Left forelimb (tissue), 1 donor: Measurements from ENCODE around the gene RUFY4.

Experiments used
- DNase-seq: peaks from one replicate; pipeline ENCODE4 v3.0.0-alpha.2; 2018; ENCODE audit warnings: low spot score

The RUFY4 gene

GRCh38 chr2:218060950-218061660 is 7.9 kb upstream of the RUFY4 start:
- DNase-seq = no peak

- no peak for DNase-seq
These were observed 5.6 kb upstream of the RUFY4 start for GRCh38 chr2:218063486-218063885.

GRCh38 chr2:218063896-218064295 is 5.2 kb upstream of the RUFY4 start:
- DNase-seq = no peak

GRCh38 chr2:218065239-218066006 is 3.6 kb upstream of the RUFY4 start:
- no peak for DNase-seq

GRCh38 chr2:218066926-218067515 is 2.0 kb upstream of the RUFY4 start:
- DNase-seq = no peak

GRCh38 chr2:218067523-218067922 is 1.5 kb upstream of the RUFY4 start:
- DNase-seq = no peak

- DNase-seq = no peak
These were observed 700 bp downstream of the RUFY4 start for GRCh38 chr2:218069606-218070300.

GRCh38 chr2:218070587-218070986 is 1.5 kb downstream of the RUFY4 start:
- no peak for DNase-seq

- no peak for DNase-seq
These were observed 2.3 kb downstream of the RUFY4 start for GRCh38 chr2:218071218-218071937.

- DNase-seq = no peak
These were observed 2.9 kb downstream of the RUFY4 start for GRCh38 chr2:218072002-218072401.

GRCh38 chr2:218072478-218073024 is 3.5 kb downstream of the RUFY4 start:
- DNase-seq = no peak

GRCh38 chr2:218073185-218073584 is 4.1 kb downstream of the RUFY4 start:
- DNase-seq = no peak

- no peak for DNase-seq
These were observed 5.0 kb downstream of the RUFY4 start for GRCh38 chr2:218074031-218074430.

- DNase-seq = no peak
These were observed 7.1 kb downstream of the RUFY4 start for GRCh38 chr2:218075975-218076811.

GRCh38 chr2:218077464-218078216 is 8.6 kb downstream of the RUFY4 start:
- DNase-seq = no peak

GRCh38 chr2:218079943-218080913 is 11.2 kb downstream of the RUFY4 start:
- DNase-seq = no peak

- DNase-seq = no peak
These were observed 12.0 kb downstream of the RUFY4 start for GRCh38 chr2:218081063-218081462.

- DNase-seq = no peak
These were observed 12.6 kb downstream of the RUFY4 start for GRCh38 chr2:218081695-218082094.
